ENCODE results near the gene GRAMD2B. TPM values are rescaled to one million over a fixed set of nuclear protein-coding genes. Genes with fewer than 3 reads are reported as not detected.
"Not testable (repeated sequence)": the region's sequence is repeated elsewhere in the genome, so short reads cannot be mapped to it uniquely, and the experiment has no call there.

Gene GRAMD2B
- polyA plus RNA-seq, 1 donor: 54.2 TPM

DNA sequence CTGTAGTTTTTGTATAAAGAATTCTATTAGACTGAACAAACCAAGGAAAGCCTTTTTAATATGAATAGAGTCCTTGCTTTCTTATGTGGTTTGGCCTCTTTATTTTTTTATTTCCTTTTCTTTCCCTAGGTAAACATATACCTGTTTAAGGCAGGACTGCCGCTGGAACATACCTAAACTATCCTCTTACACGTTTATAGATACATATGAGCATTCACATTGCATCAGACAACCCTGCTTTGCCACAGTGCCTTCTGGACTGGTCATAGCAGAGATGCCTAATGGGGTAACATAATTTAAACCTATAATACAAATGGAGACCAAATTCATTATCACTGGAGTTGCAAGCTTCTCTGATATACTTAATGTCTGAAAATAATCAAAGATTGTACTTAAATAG lies 12.5 kb downstream of the GRAMD2B start:
- H3K36me3 ChIP-seq (ENCODE audit: control insufficient read depth, insufficient read depth, low read length): peaks cover 25% of the 10 kb centered on the region
- no peak overlapping the region for H3K4me3 ChIP-seq (ENCODE audit: low read length)
- WGBS (ENCODE audit: insufficient coverage, low lambda C conversion rate): no CpG with 5 or more reads among the region's 2 CpGs
- H3K27me3 ChIP-seq (ENCODE audit: control insufficient read depth, insufficient read depth, low read length): no peaks in the 10 kb centered on the region
- H3K27ac ChIP-seq (ENCODE audit: low read length): no peak overlapping the region
- no peaks in the 10 kb centered on the region for H3K4me1 ChIP-seq (ENCODE audit: control insufficient read depth, insufficient read depth, low read length)
- no peaks in the 10 kb centered on the region for H3K9me3 ChIP-seq (ENCODE audit: control insufficient read depth, low read depth, low read length)
- no peak for DNase-seq

DNA sequence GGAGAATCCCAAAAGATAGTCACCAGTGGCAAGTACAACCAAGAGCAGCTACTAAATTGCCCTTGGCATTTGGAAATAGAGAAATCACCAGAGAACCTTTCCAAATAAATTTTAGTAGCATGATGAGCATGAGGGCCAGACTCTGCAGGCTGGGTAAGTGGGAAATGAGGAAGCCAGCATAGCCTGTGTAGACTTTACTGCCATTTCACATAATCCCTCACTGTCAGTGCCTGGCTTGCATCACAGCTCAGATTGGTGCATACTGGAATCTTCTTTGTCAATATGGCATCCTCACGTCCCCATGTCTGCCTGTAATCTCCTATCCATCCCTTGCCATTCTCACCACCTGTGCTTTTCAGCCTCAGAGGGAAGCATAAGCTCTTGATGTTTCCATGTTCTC lies 14.5 kb downstream of the GRAMD2B start:
- no peak overlapping the region for H3K27ac ChIP-seq (ENCODE audit: low read length)
- H3K4me1 ChIP-seq (ENCODE audit: control insufficient read depth, insufficient read depth, low read length): no peaks in the 10 kb centered on the region
- no peaks in the 10 kb centered on the region for H3K27me3 ChIP-seq (ENCODE audit: control insufficient read depth, insufficient read depth, low read length)
- H3K4me3 ChIP-seq (ENCODE audit: low read length): no peak overlapping the region
- no peak for DNase-seq
- H3K36me3 ChIP-seq (ENCODE audit: control insufficient read depth, insufficient read depth, low read length): peaks cover 21% of the 10 kb centered on the region
- 100% methylated on average over 1 of the region's 1 CpG for WGBS (ENCODE audit: insufficient coverage, low lambda C conversion rate)
- H3K9me3 ChIP-seq (ENCODE audit: control insufficient read depth, low read depth, low read length): no peaks in the 10 kb centered on the region

DNA sequence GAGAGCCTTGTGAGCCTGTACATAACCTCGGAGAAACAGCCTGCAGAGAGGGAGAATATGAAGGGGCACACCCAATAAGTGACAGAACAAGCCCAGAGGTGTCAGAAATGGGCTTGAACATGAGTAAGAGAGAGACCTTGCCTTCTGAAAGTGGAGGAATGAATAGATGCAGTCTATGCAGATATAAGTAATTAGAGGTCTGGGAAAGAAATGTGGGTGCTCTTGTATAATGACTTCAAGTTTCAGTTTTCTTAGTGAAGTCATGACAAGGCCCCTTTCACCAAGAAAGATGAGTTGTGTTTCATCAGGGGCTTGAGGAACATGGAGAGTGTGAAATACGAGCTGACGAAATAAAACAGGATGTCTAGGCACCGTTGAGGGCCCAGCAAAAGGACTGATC lies 15.1 kb downstream of the GRAMD2B start:
- Histone ChIP-seq H3K27me3 (ENCODE audit: control insufficient read depth, insufficient read depth, low read length) (no peaks in the 10 kb centered on the region), H3K4me1 (ENCODE audit: control insufficient read depth, insufficient read depth, low read length) (no peaks in the 10 kb centered on the region), H3K9me3 (ENCODE audit: control insufficient read depth, low read depth, low read length) (no peaks in the 10 kb centered on the region), H3K4me3 (ENCODE audit: low read length) (no peak overlapping the region), H3K27ac (ENCODE audit: low read length) (peak overlapping the region; percentile 10), H3K36me3 (ENCODE audit: control insufficient read depth, insufficient read depth, low read length) (peaks cover 21% of the 10 kb centered on the region)
- 100% methylated on average over 1 of the region's 4 CpGs for WGBS (ENCODE audit: insufficient coverage, low lambda C conversion rate)
- DNase-seq: no peak

DNA sequence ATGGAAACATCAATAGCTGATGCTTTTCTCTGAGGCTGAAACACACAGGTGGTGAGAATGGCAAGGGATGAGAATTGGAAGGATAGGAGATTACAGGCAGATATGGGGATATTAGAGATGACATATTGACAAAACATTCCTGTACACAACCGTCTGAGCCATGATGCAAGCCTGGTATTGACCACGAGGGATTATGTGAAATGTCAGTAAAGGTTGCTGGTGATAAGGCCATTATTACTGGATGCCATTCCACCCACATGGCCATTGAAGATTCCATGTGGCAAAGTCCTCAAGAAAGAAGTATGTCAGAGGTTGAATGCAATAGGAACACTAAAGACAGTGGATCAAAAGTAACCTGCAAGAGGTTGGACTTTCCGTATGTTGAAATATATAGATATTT lies 15.7 kb downstream of the GRAMD2B start:
- Histone ChIP-seq H3K4me3 (ENCODE audit: low read length) (no peak overlapping the region), H3K36me3 (ENCODE audit: control insufficient read depth, insufficient read depth, low read length) (peaks cover 21% of the 10 kb centered on the region), H3K4me1 (ENCODE audit: control insufficient read depth, insufficient read depth, low read length) (no peaks in the 10 kb centered on the region), H3K27me3 (ENCODE audit: control insufficient read depth, insufficient read depth, low read length) (no peaks in the 10 kb centered on the region), H3K9me3 (ENCODE audit: control insufficient read depth, low read depth, low read length) (no peaks in the 10 kb centered on the region), H3K27ac (ENCODE audit: low read length) (peak overlapping the region; percentile 10)
- no CpG with 5 or more reads among the region's 3 CpGs for WGBS (ENCODE audit: insufficient coverage, low lambda C conversion rate)
- DNase-seq: peak; percentile 34 to 51

DNA sequence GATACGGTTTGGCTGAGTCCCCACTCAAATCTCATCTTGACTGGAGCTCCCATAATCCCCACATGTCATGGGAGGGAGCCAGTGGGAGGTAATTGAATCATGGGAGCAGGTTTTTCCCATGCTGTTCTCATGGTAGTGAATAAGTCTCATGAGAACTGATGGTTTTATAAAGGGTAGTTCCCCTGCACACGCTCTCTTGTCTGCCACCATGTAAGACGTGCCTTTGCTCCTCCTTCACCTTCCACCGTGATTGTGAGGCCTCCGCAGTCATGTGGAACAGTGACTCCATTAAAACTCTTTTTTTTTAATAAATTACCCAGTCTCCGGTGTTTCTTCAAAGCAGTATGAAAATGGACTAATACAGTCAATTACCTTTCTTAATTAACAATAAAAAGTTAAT lies 16.5 kb downstream of the GRAMD2B start:
- DNase-seq: not testable (repeated sequence)

DNA sequence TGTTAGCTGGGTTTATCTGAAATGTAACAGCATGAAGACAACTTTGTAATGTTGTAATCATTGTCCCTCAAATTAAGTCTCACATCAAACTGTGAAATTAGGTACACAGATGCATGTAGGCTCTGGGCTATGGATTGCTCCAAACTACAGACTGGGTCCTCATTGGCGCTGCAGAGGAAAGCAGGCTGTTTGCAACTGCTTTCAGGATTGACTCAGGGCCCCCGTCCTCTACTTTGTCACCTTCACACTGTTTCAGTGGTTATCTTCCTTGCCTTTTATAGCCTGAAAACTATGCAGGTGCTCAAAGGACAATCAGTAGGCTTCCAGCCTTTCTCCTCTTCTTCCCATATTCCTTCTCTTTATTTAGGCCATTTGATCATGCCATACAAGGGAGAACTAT lies 18.0 kb downstream of the GRAMD2B start:
- Histone ChIP-seq H3K27me3 (ENCODE audit: control insufficient read depth, insufficient read depth, low read length) (no peaks in the 10 kb centered on the region), H3K27ac (ENCODE audit: low read length) (no peak overlapping the region), H3K36me3 (ENCODE audit: control insufficient read depth, insufficient read depth, low read length) (peaks cover 24% of the 10 kb centered on the region), H3K4me3 (ENCODE audit: low read length) (no peak overlapping the region), H3K9me3 (ENCODE audit: control insufficient read depth, low read depth, low read length) (no peaks in the 10 kb centered on the region), H3K4me1 (ENCODE audit: control insufficient read depth, insufficient read depth, low read length) (peaks cover 2% of the 10 kb centered on the region)
- no CpG with 5 or more reads among the region's 2 CpGs for WGBS (ENCODE audit: insufficient coverage, low lambda C conversion rate)
- DNase-seq: peak in 1 of 2 donors; percentile 55

More for the DNA sequence above, 16.5 kb downstream of the GRAMD2B start:
- H3K9me3 ChIP-seq (ENCODE audit: control insufficient read depth, low read depth, low read length); H3K4me3 ChIP-seq (ENCODE audit: low read length); H3K27ac ChIP-seq (ENCODE audit: low read length); H3K4me1 ChIP-seq (ENCODE audit: control insufficient read depth, insufficient read depth, low read length); H3K27me3 ChIP-seq (ENCODE audit: control insufficient read depth, insufficient read depth, low read length): not testable (repeated sequence)
- peaks cover 22% of the 10 kb centered on the region for H3K36me3 ChIP-seq (ENCODE audit: control insufficient read depth, insufficient read depth, low read length)
- WGBS (ENCODE audit: insufficient coverage, low lambda C conversion rate): 93% methylated on average over 3 of the region's 6 CpGs

DNA sequence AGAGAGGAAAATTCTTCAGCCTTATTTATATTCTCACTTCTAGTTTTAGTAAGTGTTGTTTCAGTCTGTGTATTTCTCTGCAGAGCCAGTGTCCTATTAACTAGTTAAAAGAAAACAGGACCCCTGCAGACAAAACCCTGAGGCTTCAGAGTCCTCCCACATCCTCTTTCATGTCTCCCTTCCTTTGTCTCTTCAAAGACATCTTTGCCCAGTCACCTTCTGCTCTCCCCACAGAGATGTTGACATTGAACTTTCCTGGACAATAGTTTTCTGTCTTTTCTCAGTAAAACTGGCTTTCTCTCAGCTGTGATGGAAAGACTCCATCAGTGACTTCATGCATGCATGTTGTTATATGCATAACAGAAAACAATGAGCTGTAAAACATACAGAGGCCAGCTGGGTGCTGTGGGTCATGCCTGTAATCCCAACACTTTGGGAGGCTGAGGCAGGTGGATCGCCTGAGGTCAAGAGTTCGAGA lies 20.2 kb downstream of the GRAMD2B start:
- H3K27me3 ChIP-seq (ENCODE audit: control insufficient read depth, insufficient read depth, low read length): no peaks in the 10 kb centered on the region
- H3K9me3 ChIP-seq (ENCODE audit: control insufficient read depth, low read depth, low read length): no peaks in the 10 kb centered on the region
- peaks cover 14% of the 10 kb centered on the region for H3K36me3 ChIP-seq (ENCODE audit: control insufficient read depth, insufficient read depth, low read length)
- no peak for DNase-seq
- H3K4me3 ChIP-seq (ENCODE audit: low read length): no peak overlapping the region
- no CpG with 5 or more reads among the region's 2 CpGs for WGBS (ENCODE audit: insufficient coverage, low lambda C conversion rate)
- no peak overlapping the region for H3K27ac ChIP-seq (ENCODE audit: low read length)
- peaks cover 14% of the 10 kb centered on the region for H3K4me1 ChIP-seq (ENCODE audit: control insufficient read depth, insufficient read depth, low read length)

DNA sequence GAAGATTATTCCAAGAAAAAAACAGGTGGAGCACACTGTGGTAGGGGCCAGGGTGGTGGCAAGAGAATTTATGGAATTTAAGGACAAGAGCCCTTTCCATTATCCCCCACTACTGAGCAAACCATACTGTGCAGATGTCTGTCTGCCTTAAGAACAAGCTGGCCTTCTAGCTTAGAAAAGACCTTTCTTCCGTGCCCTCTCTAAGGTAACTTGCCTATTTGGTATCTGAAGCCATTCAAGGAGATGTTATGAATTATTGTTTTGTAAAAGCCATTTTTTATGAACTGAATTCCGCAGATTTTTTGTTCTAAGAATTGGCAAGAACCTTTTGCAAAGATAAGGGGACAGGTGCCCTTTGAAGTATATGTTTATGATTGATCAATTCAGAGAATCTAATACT lies 20.9 kb downstream of the GRAMD2B start:
- Histone ChIP-seq H3K4me1 (ENCODE audit: control insufficient read depth, insufficient read depth, low read length) (peaks cover 14% of the 10 kb centered on the region), H3K9me3 (ENCODE audit: control insufficient read depth, low read depth, low read length) (no peaks in the 10 kb centered on the region)
- no CpG with 5 or more reads among the region's 2 CpGs for WGBS (ENCODE audit: insufficient coverage, low lambda C conversion rate)

DNA sequence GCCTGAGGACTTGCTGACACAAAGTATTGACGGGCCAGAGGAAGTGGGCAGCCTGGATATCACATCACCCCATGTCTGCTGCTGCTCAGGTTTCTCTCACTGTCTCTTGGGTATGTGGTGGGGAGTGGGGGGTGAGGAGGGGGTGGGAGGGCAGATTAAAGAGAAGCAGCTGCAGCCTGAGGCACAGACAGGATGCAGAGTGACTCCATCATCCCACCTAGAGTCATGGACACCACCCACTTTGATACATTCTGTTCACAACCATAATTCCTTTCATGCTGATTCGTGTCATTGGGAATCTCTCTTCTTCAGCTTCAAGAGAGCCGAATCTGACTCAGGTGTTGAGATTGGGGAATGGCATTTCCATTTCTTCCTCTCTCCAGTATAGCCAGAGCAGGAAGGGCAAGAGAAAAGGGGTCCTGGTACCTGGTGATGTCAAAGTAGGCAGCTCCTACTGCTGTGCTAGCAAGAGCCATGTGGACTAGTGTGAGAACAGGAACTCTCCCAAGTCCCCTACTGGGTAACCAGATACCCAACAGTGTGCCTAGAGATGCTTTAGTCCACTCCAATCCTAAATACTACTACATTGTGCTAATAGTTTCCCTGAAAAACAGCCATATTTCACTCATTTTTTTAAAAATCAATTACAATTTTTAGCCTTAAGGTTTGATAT lies 22.4 kb downstream of the GRAMD2B start:
- H3K4me1 ChIP-seq (ENCODE audit: control insufficient read depth, insufficient read depth, low read length): peaks cover 14% of the 10 kb centered on the region
- H3K27ac ChIP-seq (ENCODE audit: low read length): peak overlapping the region; percentile 90
- peaks cover 3% of the 10 kb centered on the region for H3K36me3 ChIP-seq (ENCODE audit: control insufficient read depth, insufficient read depth, low read length)
- WGBS (ENCODE audit: insufficient coverage, low lambda C conversion rate): no CpG with 5 or more reads among the region's 3 CpGs
- no peaks in the 10 kb centered on the region for H3K9me3 ChIP-seq (ENCODE audit: control insufficient read depth, low read depth, low read length)
- DNase-seq: no peak
- H3K4me3 ChIP-seq (ENCODE audit: low read length): no peak overlapping the region
- no peaks in the 10 kb centered on the region for H3K27me3 ChIP-seq (ENCODE audit: control insufficient read depth, insufficient read depth, low read length)

More for the DNA sequence above, 20.9 kb downstream of the GRAMD2B start:
- Histone ChIP-seq H3K27ac (ENCODE audit: low read length) (no peak overlapping the region), H3K36me3 (ENCODE audit: control insufficient read depth, insufficient read depth, low read length) (peaks cover 9% of the 10 kb centered on the region), H3K4me3 (ENCODE audit: low read length) (no peak overlapping the region), H3K27me3 (ENCODE audit: control insufficient read depth, insufficient read depth, low read length) (no peaks in the 10 kb centered on the region)
- no peak for DNase-seq

DNA sequence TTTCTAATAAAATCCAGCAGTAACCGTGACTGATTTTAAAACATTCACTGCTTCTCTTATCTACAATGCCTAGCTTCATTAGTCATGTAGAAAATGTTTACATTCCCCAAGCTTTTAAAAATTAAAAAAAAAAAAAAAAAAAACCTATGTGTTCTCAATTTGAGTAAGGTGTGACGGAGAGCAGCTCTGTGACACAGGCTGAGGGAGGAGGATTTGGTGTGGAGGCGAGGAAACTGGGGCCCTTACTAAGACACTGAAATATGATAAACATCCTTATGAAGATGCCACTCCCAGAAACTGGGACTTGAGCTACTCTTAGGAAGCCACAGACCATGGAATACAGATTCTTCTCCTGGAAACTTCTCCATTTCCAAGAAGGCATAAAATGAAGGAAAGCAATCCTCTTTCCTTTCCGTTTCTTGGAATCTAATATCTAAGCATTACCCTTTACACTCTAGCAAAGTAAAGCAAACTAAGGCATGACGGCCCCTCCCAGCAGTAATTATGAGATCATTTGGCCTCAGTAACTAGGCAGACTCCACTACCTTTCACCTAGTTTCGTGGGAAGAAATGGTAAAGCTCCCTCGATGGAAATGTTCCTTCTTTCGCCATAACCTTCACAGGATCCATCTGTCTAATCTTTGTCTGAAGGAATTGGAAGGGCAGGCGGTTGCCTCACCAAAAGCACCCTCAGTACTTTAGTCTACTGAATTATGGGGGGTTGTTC lies 23.5 kb downstream of the GRAMD2B start:
- 14% methylated on average over 1 of the region's 9 CpGs for WGBS (ENCODE audit: insufficient coverage, low lambda C conversion rate)
- H3K27ac ChIP-seq (ENCODE audit: low read length): peak overlapping the region; percentile 90
- no peaks in the 10 kb centered on the region for H3K27me3 ChIP-seq (ENCODE audit: control insufficient read depth, insufficient read depth, low read length)
- DNase-seq: peak; percentile 75 to 94
- H3K4me3 ChIP-seq (ENCODE audit: low read length): no peak overlapping the region
- H3K9me3 ChIP-seq (ENCODE audit: control insufficient read depth, low read depth, low read length): no peaks in the 10 kb centered on the region
- H3K36me3 ChIP-seq (ENCODE audit: control insufficient read depth, insufficient read depth, low read length): peaks cover 5% of the 10 kb centered on the region
- H3K4me1 ChIP-seq (ENCODE audit: control insufficient read depth, insufficient read depth, low read length): peaks cover 14% of the 10 kb centered on the region

All from large intestine (tissue), 3 donors.